ENCODE results near the gene BIVM.
A peak's percentile ranks its signal among the peaks of the same experiment; 100 is the strongest.
"Not testable (repeated sequence)": the region's sequence is repeated elsewhere in the genome, so short reads cannot be mapped to it uniquely, and the experiment has no call there.

Gene BIVM, protein sequence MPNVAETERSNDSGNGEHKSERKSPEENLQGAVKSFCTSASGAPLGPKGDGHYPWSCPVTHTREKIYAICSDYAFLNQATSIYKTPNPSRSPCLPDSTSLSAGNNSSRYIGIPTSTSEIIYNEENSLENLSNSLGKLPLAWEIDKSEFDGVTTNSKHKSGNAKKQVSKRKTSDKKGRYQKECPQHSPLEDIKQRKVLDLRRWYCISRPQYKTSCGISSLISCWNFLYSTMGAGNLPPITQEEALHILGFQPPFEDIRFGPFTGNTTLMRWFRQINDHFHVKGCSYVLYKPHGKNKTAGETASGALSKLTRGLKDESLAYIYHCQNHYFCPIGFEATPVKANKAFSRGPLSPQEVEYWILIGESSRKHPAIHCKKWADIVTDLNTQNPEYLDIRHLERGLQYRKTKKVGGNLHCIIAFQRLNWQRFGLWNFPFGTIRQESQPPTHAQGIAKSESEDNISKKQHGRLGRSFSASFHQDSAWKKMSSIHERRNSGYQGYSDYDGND

DNA sequence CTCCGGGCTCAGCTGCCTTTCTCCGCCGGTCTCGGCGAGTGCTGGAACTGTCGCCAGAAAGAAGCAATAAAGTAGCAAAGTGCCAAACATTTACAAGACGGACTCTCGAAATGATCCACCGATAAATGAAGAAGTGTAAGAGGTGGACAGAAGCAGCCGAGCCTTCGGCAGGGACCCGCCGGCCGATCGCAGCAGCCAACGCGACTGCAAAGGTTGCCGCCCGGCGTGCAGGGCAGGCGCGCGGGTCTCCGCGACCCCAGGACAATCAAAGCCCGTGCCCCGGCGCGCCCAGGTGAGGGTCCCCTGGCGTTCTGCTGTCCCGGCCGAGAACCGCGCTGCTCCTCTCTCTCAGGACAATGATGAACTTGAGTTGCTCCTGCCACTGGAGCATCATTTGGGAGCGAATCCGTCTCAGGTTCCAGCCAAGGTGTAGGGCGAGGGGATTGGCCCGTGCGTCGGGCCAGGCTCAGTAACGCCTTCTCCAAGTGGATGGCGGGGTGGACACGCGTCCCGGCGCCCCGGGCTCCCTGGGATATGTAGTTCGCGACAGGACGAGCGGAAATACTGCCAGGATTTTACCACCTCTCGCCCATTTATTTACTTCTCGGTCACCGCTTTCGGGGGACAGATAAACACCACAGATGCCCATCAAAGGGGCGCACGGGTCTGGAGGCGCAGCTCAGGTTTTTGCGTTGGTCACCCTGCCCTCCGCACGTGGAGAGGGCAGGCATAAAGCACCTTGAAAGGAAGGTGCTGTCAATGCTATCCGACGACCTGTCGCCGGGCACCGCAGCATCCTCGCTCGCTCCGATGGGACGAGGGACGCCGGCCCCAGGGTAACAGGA is at the start of gene BIVM, which contains the start of gene POGLUT2:
Gene BIVM (plus strand): TSS at position 539 of the 845 bp plus-strand sequence. CDS start 8,149 bp downstream, outside the sequence.
Gene POGLUT2 (minus strand): TSS at position 396 of the 845 bp plus-strand sequence. CDS start 306 bp downstream, at position 90.
- peak; percentile 94 for DNase-seq

DNA sequence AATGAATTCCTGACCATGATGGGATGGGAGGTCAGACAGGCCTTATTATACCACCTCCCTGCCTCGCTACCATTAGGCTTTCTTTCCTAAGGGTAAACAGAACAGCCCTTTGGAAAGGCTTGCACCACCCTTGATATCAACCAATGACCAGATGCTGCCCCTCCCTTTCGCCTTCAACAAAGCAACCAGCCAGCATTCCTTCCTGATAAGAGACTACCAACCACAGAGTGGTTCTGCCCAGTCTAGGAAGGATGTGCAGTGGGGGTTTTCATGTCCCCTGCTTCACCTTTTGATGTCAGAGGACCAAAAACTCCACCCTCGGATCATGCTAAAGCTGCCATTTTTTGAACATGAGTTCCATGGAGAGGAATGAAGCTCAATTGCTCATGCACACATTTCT is 47.0 kb upstream of the BIVM start:
- peak; percentile 44 for DNase-seq

DNA sequence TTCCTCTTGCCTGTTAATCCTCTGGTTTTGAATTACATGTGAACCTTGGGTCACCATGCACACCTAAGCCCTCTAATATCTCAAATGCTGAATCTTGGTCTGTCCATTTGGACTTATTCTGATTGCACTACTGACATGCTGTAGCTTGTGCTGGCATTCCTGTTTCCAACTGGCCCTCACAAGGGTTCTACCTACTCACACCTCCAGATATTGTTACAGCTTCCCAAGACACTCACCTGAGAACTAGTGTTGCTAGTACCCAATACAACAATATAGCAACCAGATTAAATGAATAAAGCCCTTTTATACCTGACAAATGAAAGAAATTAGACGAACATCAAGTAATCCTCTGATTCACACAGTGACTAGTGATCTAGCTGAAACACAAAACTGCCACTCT is 41.9 kb upstream of the BIVM start:
- DNase-seq = no peak

DNA sequence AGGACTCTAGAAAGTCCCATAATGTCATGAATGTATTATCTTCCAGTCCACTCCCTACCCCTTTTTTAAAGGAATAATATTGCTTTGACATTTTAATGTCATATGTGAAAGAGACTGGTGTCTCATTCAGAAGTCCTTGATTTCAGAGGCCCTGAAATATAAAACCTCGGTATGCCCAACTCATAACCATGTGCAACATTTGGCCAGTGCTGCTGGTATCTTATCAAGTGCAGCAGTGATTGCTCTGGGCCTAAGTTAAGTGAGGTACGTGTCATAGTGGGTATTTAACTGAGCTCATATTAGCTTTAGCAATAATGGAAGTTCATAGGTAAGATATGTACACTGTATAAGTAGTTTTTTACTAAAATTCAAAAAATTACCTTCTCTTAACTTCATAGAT is 40.1 kb upstream of the BIVM start:
- DNase-seq = no peak

DNA sequence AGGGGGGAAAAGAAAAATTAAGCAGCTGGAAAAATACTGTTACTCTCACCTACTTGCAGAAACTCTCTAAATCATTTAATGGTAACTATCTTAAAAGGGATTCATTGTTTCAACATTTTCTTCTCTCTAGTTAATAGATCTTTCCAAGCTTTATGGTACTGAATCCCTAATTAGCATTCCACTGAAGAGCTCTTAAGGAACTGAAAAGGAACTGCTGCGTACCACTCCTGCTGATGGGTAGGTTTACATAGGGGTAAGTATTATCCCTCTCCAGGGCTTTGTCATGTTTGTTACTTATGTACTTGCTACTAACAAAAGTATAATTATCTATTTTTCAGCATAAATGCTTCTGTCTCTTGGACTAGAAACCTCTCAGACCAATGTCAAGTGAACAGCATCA is 37.8 kb upstream of the BIVM start:
- DNase-seq = no peak

DNA sequence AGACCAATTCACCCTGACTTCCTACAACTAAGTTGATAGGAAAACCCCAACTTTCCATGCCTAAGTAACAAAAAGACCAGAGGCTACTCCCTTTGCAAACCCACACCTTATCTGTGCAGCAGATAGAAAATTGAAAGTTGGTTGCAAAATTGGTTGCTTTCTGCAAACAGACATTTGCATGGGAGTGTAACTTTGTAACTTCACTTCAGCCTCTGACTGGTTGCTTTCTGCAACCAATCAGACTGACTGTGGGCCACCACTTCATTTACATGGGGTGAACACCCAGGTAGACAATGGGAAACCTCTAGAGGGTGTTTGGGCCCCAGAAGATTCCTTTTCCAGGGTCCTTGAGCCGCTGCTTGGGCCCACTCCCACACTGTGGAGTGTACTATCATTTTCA is 35.2 kb upstream of the BIVM start:
- DNase-seq = no peak

DNA sequence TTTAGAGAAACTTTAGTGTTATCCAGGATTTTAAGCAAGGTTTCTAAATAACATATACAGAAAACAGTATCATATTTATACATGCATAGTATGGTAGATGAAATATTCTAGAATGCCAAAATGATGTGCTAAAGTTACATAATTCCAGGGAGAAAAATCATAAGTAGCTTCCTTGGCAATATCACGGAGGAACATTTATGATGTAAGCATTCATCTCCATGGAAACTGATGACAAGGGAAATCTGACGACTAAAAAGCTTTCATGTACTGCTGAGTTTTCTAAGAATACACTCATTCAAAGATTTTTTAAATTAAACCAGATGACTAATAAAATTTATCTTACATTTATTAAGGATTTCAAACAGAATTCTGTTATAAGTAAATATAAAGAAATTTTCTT is 30.0 kb upstream of the BIVM start:
- no peak for DNase-seq

DNA sequence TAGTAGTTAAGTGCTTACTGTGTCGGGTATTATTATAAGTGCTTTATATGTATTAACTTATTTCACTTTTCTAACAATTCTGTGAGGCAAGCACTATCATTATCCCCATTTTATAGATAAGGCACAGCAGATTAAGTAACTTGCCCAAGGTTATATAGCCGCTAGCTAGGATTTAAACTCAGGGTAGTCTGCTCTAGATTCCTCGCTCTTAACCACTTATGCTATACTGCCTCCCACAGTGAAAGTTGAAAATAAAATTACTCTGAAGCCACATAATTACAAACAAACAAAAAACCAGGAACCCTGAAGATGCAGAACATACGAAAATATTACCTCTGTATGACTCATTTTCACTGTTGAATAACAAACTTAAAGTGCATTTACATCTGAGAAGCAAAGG is 29.2 kb upstream of the BIVM start:
- no peak for DNase-seq

DNA sequence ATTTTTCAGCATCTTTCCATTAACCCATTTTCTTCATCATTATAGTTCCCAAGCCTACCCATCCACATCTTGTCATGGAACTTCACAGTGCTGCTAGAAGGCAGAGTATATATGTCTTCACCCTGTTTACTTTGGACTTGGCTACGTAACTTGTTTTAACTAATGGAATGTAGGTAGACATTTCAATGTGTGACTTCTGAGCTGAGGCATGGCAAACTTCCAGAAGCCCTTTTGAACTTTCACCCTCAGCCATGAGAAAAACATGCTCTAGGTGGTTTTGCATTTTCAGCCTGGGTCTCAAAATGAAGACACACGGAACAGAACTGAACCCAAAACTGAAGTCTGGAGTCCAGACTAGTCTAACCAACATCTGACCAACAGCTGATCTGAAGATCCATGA is 28.5 kb upstream of the BIVM start:
- DNase-seq = no peak

DNA sequence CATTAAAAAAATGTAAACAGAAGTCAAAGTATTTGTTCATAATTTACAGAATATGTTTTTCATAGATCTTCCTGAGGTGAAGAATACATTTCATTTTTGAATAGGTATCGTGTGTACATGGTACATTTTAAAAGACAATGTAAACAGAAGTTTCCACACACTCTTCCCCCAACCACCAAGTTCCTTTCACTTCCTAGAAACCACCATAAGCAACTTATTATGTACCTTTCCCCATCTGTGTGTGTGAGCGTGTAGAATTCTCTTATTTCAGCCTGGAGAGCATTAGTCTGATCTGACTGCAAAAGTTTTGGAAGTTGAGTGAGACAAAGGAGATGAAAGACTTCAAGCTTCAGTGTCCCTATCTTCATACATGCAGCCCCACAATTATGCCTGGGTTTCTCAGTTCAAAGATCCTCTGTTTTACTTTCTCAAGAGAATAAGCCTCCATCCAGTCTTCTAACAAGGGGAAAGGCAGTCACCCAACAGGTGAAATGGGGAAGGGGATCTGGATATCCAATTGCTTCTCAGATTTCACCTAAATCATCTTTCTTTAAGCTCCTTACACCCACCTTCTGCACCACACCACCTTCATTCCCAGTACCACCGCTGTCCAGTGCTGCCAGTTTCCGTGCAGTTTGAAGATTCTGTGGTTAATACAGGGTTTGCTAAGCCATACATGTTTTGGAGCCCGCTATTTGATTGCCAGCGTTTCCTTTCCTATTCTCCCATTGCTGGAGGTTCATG is 27.4 kb upstream of the BIVM start:
- no peak for DNase-seq

DNA sequence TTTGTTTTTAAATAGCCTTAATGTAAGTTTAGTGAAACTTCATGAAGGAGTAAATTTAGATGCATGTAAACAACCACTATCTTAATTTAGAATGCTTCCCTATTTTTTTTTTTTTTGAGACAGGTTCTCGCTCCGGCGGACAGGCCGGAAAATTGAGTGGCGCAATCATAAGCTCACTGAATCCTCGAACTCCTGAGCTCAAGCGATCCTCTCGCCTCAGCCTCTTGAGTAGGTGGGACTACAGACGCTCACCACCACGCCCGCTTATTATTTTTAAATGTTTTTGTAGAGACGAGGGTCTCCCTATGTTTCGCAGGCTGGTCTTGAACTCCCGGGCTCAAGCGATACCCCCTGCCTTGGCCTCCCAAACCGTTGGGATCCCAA is 26.9 kb upstream of the BIVM start:
- DNase-seq = no peak

DNA sequence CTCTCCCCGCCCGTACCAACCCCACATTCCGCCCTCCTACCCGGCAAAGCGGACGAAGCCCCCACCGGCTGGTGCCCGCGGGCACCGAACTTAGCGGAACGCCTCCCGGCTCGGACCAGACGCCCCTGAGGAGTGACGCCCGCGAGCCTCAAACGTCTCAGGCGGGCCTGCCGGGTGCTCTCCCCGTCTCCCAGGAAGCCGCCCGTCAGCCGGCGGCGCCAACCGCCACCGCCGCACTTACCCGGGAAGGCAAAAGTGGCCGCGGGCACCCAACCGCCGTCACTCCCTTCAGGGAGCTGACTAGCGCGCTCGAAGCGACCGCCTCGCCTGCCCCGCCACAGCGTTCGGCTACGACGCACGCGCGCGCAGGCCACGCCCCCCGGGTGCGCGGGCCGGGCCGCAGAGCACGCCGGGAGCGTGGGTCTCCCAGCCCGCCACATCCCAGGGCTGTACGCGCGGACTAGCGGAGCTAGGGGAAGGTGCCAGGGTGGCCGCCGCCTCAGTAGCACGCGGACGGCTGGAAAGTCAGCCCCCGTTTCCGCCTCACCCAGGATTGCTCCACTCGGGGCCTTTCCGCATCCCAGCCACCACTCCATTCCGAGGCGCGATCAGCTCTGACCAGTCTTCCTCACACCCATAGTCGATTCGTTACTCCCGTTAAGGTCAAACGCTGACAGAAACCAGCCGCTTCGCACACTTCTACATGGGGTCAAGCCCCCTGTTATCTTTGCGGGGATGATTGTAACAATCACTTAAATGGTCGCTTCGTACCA is 25.3 kb upstream of the BIVM start, which contains the start of gene TEX30:
Gene TEX30 (minus strand): TSS at position 346 of the 773 bp plus-strand sequence. CDS start 3,760 bp downstream, outside the sequence.
- DNase-seq = peak; percentile 81

DNA sequence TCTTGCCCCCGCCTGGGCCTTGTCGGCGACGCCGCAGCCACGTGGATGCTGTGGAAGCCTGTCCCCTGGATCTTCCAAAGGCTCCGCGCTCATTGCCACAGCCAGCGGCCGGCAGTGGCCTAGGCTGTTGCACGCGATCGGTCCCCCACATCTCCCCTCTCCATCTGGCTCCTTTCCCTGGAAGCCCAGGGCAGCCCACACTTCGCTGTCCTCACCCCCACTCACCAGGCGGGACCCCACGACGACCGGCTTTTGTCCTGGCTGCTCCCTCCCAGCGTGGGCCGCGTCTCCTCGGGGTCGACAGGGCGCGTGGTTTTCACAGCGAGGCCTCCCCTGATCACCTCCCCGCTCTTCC is 24.7 kb upstream of the BIVM start:
- no peak for DNase-seq

DNA sequence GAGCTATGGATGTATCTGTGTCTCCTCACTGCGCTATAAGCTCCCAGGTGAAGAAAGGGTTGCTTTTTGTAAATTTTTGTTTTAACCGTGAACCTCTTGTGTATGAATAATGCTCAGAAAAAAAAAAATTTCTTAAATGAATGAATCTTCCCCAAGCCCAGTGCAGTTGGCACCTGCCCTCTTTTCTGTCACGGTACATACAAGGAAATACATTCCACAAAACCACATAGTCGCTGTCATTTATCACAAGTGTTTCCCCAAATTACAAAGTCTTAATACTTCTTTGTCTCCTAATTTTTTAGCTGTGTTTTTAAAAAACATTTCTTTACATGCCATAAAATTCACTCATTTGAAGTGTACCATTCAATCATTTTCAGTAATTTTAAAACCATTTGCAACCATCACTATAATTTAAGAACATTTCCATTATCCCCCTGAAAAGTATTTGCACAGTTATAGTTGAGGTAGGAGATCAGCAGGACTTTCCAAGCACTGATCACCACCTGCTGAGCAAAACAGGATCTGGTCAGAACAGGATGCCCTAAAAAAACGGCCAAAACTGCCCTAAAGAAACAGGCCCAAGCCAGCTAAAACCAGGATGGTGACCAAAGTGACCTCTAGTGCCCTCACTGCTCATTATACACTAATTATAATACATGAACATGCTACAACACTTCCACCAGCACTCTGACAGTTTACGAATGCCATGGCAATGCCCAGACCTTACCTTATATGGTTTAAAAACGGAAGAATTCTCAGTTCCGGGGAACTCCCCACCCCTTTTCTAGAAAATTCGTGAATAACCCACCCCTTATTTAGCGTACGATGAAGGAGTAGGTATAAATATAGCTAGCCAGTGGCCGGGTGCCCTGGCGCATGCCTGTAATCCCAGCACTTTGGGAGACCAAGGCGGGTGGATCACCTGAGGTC is 24.1 kb upstream of the BIVM start:
- DNase-seq = no peak

DNA sequence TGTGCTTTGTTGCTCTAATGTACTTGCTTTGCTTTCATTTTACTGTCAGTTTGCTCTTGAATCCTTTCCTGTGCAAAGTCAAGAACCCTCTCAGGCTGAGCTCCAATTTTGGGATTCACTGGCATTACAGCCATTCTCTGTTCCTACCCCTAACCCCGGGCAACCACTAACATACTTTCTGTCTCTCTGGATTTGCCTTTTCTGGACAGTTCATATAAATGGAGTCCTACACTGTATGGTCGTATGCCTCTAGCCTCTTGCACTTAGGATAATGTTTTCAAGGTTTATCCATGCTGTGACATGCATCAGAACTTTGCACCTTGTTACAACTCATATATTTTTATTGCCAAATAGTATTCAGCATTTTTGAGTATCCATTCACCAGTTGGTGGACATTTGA is 22.6 kb upstream of the BIVM start:
- no peak for DNase-seq

DNA sequence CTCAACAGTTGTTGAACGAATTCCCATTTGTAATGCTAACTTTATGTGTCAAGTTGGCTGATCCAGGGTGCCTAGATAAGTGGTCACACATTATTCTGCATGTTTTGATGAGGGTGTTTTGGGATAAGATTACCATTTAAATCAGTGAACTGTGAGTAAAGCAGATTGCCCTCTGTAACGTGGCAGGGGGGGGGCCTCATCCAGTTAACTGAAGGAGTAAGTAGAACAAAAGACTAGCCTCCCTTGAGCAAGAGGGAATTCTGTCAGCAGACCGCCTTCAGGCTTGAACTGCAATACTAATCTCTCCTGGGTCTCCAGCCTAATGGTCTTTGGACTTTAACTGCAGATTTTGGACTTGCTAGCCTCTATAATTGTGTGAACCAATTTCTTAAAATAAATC is 21.2 kb upstream of the BIVM start:
- DNase-seq = no peak

DNA sequence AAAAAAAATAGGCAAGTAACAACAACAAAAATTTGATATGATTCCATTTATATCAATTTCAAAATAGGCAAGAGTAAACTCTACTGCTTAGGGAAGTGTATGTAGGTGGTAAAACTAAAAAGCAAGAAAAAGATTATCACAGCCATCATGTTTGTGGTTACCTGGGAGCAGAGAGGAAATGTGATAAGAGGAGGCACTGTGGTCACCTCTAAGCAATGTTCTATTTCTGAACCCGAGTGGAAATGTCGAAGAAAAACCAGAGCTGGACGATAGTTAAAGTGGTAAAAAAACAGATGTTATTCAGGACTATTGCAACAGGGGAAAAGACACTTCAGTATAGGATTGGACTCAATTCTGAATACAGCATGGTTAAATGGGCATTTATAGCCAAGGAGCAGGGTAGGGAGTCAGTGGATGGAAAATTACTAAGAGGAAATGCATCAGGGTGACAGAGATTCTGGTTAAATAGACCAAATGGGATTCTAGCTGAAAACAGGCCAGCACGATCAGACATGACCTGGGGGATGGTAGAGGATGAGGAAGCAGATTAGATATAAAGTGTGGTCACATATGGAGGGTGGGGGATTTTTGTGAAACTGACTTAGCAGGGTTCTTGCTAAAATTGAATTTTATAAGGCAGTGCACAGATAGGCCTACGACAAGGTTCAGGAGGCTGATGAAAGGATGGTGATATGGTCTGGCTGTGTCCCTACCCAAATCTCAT is 19.3 kb upstream of the BIVM start:
- DNase-seq = no peak

DNA sequence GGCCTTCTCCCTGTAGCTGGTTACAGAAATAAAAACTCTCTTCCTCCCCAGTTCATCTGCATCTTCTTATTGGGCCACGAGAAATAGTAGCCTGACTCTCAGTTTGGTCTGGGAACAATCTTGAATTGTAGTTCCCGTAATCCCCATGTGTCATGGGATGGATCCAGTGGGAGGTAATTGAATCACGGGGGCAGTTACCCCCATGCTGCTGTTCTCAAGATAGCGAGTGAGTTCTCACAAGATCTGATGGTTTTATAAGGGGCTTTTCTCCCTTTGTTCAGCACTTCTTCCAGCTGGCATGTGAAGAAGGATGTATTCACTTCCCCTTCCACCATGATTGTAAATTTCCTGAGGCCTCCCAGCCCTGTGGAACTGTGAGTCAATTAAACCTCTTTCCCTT is 18.3 kb upstream of the BIVM start:
- not testable (repeated sequence) for DNase-seq

DNA sequence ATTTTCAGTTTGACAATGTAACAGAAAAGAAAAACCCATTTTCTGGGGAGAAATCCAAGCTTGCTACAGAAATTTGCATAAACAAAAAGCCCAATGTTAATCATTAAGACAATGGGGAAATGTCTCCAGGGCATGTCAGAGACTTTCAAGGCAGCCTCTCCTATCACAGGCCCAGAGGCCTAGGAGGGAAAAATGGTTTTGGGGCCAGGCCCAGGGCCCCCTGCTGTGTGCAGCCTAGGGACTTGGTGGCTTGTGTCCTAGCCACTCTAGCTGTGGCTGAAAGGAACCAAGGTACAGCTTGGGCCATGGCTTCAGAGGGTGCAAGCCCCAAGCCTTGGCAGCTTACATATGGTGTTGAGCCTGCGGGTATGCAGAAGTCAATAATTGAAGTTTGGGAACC is 17.3 kb upstream of the BIVM start:
- no peak for DNase-seq

DNA sequence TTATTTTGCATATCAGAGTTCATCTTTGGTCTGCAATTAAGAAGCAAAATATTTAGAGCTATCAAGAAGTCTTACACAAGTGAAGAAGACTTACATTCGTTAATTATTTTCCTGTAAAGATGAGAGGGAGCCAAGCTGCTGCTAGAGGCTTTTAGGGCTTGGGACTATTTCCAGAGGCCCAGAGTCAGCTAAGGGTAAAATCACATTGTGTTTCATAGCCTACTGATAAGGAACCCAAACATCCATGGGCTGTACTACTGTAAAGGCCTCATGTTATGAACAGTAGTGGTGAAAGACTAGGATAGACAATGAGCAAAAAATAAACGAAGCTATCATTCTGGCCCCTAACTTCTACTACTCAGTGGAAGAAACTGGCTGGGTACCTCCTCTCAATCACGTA is 14.4 kb upstream of the BIVM start:
- DNase-seq = no peak

All from NCI-H226 (cell line).